Measurements from ENCODE around the gene GPR50. TPM values are rescaled to one million over a fixed set of nuclear protein-coding genes. Genes with fewer than 3 reads are reported as not detected.

Gene GPR50
- not detected for total RNA-seq

DNA sequence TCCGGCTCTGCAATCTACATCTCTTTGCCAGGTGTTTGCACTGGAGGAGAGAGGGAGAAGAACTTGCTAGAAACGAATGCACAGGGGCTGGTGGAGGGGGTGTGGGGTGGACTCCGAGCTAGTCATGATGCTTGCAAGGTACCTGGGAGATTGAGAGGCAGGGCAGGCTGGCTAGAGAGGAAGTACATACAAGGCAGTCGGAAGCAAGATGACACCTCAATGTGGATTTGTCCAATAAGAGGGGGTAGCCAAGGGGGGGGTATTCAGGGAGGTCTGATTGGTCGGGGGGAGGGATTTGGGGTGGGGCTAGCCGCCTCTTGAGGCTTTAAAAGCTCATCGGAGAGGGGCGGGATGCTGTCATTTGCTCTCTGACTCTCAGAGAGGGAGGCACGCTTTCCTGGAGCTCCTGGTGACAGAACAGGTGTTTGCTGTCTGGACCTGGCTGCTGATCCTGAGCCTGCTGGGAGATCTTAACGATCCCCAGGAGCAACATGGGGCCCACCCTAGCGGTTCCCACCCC, at the start of gene GPR50:
GPR50 (plus strand) TSS at position 354 of the 520 bp plus-strand sequence; CDS start at position 492, 138 bp downstream.
- Mint-ChIP-seq H3K9me3 (no peaks in the 10 kb centered on the region), H3K4me1 (peaks cover 5% of the 10 kb centered on the region), H3K27ac (no peak within 1 kb of the TSS), H3K4me3 (no peak within 1 kb of the TSS), H3K27me3 (peaks cover 61% of the 10 kb centered on the region), H3K36me3 (ENCODE audit: low read depth) (no peaks in the 10 kb centered on the region)
- DNase-seq = no peak
- CTCF ChIA-PET = no interaction called here
- POLR2A ChIA-PET = no interaction called here

DNA sequence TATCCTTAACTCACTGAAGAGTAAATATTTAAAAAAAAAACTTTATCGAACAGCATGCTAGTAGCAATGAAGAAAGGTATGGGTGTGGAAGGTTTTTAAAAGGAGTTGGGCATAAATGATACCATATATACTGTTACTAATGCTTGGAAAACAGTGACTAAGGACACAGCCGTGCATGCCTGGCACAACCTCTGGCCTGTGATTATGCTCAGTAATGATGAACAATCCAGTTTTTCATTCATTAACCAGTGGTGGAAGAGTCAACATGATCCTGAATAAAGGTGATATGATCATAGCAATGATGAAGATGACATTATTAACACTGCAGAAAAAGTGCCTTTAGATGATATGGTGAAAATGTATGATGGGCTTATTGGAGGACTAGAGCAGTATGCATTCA, 43.9 kb upstream of the GPR50 start:
- CTCF ChIA-PET = no interaction called here
- H3K27ac Mint-ChIP-seq = no peak overlapping the region
- no peak for DNase-seq
- H3K4me3 Mint-ChIP-seq = no peak overlapping the region
- no peaks in the 10 kb centered on the region for H3K27me3 Mint-ChIP-seq
- no peaks in the 10 kb centered on the region for H3K4me1 Mint-ChIP-seq
- no peaks in the 10 kb centered on the region for H3K36me3 Mint-ChIP-seq (ENCODE audit: low read depth)
- H3K9me3 Mint-ChIP-seq = no peaks in the 10 kb centered on the region
- POLR2A ChIA-PET = no interaction called here

DNA sequence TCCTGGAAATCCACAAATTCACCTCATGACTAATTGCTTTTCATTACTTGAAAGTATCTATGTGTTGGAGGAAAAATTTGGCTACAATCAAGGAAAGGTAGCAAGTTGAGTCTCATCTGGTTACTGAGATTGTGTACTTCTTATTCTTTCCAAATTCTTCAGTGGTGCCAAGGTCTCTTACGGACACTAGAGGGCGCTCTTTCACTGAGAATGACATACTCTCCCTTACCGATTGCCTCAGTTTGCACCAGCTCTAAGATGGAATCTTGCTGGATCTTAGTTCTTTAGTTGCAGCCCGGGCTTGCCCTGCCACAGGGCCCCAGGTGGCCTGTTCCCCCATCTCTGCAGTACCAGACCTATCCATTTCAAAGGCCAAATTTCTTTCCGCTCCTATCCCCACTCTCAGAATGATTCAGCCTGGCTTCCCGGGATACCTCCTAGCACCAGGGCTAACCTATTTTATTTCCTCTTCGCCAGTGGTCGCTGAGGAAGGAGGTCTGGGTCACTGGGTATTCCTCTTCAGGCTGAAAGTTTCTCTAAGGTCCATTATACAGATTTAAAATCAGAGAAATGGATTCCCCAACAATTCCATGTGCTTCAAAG, 24.6 kb upstream of the GPR50 start:
- ChIA-PET CTCF (interaction anchor here (1.5 to 2.4 kb wide), 3 partner anchors 206 to 529 kb away, joined by 3 to 12 read pairs (median 5); no protein-coding TSS in a partner anchor), POLR2A (no interaction called here)
- peaks cover 22% of the 10 kb centered on the region for H3K27me3 Mint-ChIP-seq
- DNase-seq = peak; percentile 19
- H3K4me3 Mint-ChIP-seq = no peak overlapping the region
- no peaks in the 10 kb centered on the region for H3K36me3 Mint-ChIP-seq (ENCODE audit: low read depth)
- H3K4me1 Mint-ChIP-seq = no peaks in the 10 kb centered on the region
- H3K27ac Mint-ChIP-seq = no peak overlapping the region
- H3K9me3 Mint-ChIP-seq = no peaks in the 10 kb centered on the region

DNA sequence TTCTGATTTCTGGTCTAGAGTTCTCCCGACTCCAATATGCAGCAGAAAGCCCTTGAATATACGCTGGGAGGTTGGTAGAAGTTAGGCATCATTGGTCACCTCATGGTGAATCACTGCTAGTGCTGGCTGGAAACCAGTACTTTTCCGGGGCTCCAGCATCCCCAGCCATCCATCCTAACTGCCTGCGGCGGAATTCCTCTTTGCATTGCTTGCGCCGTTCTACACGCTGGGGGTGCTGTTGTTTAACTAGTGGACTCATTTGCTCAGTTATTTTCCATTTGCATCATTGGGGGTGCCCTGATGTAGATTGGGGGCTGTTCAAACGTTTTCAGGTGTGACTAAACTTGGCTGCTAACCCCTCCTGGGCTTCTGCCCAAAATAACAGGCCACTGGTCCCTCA, 23.3 kb upstream of the GPR50 start:
- ChIA-PET POLR2A (no interaction called here), CTCF (no interaction called here)
- H3K4me3 Mint-ChIP-seq = no peak overlapping the region
- H3K27me3 Mint-ChIP-seq = peaks cover 16% of the 10 kb centered on the region
- no peak for DNase-seq
- H3K4me1 Mint-ChIP-seq = no peaks in the 10 kb centered on the region
- H3K9me3 Mint-ChIP-seq = no peaks in the 10 kb centered on the region
- no peak overlapping the region for H3K27ac Mint-ChIP-seq
- no peaks in the 10 kb centered on the region for H3K36me3 Mint-ChIP-seq (ENCODE audit: low read depth)

DNA sequence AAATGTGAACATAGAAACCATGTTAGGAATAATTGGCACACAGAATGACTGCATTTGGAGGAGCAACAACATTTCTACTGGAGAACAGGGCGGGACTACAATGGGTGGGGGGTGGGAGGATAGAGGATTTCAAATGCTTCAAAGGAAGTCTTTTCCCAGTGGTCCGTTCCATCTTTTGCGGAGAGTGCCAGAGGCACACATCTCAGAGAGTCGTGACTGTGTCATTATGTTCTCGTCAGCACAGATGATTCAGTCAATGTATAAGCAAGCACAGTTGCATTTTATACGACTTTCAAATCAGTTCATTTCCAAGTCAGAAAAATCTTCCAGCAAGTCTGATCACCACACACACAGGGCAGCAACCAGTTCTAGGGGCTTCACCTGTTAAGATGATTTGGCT, 22.7 kb upstream of the GPR50 start:
- H3K36me3 Mint-ChIP-seq (ENCODE audit: low read depth) = no peaks in the 10 kb centered on the region
- ChIA-PET POLR2A (no interaction called here), CTCF (no interaction called here)
- no peaks in the 10 kb centered on the region for H3K4me1 Mint-ChIP-seq
- DNase-seq = no peak
- no peaks in the 10 kb centered on the region for H3K9me3 Mint-ChIP-seq
- H3K27me3 Mint-ChIP-seq = peaks cover 16% of the 10 kb centered on the region
- H3K27ac Mint-ChIP-seq = no peak overlapping the region
- no peak overlapping the region for H3K4me3 Mint-ChIP-seq

DNA sequence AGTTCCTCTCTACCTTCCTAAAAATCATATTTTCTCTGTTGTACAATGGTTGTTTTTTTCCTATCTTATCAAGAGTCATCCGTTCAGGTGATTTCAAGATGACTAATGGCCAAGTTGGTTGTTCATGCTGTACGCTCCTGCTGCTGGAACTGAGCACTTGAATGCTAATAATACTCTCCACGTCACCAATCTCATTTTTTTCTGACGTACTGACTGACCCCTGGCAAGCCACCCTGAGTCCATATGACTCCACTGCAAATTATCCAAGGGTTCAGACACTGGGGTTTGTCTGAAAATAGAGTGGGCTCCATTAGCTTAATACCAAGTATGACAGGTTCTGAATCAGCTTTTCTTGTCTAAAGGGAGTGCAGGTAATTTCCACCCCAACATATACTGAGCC, 21.1 kb upstream of the GPR50 start:
- peaks cover 5% of the 10 kb centered on the region for H3K27me3 Mint-ChIP-seq
- no peak overlapping the region for H3K4me3 Mint-ChIP-seq
- ChIA-PET POLR2A (no interaction called here), CTCF (no interaction called here)
- no peak for DNase-seq
- no peaks in the 10 kb centered on the region for H3K36me3 Mint-ChIP-seq (ENCODE audit: low read depth)
- H3K4me1 Mint-ChIP-seq = no peaks in the 10 kb centered on the region
- no peak overlapping the region for H3K27ac Mint-ChIP-seq
- H3K9me3 Mint-ChIP-seq = no peaks in the 10 kb centered on the region

DNA sequence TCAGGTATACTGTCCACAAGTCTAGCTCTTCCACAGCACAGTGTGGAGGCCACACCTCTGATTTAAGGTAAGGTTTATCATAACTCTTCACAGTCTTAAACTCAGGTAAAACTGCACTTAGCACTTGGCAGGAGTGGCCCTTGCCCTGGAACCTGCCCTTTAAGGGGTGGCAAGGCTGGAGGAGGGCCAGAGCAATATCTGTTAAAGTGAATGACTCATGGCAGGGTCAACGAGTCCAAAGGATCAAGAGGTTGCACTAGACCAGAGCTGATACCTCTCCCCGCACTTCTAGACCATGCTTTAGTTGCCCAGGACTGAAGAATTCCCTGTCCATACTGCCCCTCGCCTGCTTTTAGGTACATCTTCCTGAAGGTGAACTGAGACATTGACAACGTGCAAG, 14.7 kb upstream of the GPR50 start:
- POLR2A ChIA-PET = no interaction called here
- Mint-ChIP-seq H3K27me3 (peaks cover 7% of the 10 kb centered on the region), H3K4me3 (no peak overlapping the region), H3K27ac (no peak overlapping the region), H3K4me1 (no peaks in the 10 kb centered on the region), H3K36me3 (ENCODE audit: low read depth) (no peaks in the 10 kb centered on the region), H3K9me3 (no peaks in the 10 kb centered on the region)
- CTCF ChIA-PET = no interaction called here
- no peak for DNase-seq

DNA sequence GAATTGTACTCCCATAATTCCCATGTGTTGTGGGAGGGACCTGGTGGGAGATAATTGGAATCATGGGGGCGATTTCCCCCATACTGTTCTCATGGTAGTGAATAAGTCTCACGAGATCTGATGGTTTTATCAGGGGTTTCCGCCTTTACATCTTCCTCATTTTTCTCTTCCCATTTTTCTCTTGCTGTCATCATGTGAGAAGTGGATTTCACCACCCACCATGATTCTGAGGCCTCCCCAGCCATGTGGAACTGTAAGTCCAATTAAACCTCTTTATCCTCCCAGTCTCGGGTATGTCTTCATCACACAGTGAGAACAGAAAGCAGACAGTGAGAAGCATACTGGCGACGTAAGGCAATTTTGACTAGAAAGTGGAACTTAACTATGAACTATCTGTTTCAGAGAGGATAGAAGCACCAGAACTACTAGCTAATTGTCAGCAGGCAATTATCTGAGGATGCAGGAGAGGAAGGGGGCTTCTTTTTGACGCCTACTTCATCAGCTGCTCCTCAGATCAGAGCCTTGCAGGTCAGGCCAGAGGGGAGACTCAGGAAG, 8.5 kb upstream of the GPR50 start:
- ChIA-PET CTCF (interaction anchor here (0.6 kb wide), 1 partner anchor 168 kb away, joined by 5 read pairs; no protein-coding TSS in a partner anchor), POLR2A (no interaction called here)
- Mint-ChIP-seq H3K27ac (no peak overlapping the region), H3K9me3 (no peaks in the 10 kb centered on the region), H3K36me3 (ENCODE audit: low read depth) (no peaks in the 10 kb centered on the region), H3K27me3 (peaks cover 6% of the 10 kb centered on the region), H3K4me1 (no peaks in the 10 kb centered on the region), H3K4me3 (no peak overlapping the region)
- no peak for DNase-seq

DNA sequence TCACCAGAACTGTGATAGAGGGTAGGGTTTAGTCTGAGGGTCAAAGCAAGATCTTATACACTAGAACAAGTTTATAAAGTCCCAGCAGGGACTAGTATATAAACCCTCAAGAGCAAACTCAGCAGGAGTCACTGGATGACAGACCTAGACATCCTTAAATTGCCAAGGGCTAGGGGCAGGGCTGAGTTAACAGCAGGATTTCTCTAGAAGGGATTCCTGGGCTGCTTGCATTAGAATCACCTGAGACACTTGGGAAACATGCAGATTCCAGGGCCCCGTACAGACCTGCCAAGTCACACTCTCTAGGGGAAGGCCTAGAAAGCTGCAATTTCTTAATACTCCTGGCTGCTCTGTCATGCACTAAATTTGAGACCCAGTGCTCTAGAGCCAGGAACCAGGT, 6.6 kb upstream of the GPR50 start:
- Mint-ChIP-seq H3K4me3 (no peak overlapping the region), H3K27ac (no peak overlapping the region), H3K27me3 (peaks cover 9% of the 10 kb centered on the region), H3K9me3 (no peaks in the 10 kb centered on the region), H3K36me3 (ENCODE audit: low read depth) (no peaks in the 10 kb centered on the region), H3K4me1 (no peaks in the 10 kb centered on the region)
- DNase-seq = no peak
- ChIA-PET CTCF (no interaction called here), POLR2A (no interaction called here)

DNA sequence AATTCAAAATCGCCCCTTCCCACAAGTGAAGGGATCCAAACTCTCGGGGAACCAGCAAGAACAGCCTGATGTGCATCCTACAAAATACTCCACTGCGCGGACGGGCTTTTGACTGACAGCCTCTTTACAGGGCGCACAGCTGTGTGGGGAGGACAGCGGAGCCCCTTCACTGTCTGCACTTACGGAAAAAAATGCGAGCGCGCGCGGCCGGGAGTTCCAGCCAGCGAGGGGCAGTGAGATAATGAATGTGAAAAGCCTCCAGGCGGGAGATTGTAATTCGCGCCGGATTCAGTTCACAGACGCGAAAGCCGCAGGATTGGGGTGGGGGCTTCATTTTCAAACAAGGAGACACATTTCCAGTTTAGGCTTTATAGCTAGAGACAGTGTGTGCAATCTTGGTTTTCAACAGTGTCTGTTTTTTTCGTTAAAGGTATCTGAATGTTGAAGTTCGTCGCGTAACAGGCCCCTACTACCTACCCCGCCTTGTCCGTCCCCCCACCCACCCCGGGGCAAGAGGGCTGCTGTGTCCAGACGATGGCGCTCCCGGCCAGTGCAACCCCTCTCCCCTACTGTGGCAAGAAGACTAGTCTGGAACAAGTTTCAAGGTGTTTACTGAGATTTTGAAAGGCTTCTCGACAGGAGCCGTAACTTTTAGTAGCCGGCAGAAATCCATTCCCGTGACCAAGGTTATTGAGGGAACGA, 1.7 kb upstream of the GPR50 start:
- DNase-seq = no peak
- Mint-ChIP-seq H3K4me3 (no peak overlapping the region), H3K4me1 (peaks cover 5% of the 10 kb centered on the region), H3K36me3 (ENCODE audit: low read depth) (no peaks in the 10 kb centered on the region), H3K9me3 (no peaks in the 10 kb centered on the region), H3K27ac (no peak overlapping the region), H3K27me3 (peaks cover 46% of the 10 kb centered on the region)
- POLR2A ChIA-PET = no interaction called here
- CTCF ChIA-PET = no interaction called here

DNA sequence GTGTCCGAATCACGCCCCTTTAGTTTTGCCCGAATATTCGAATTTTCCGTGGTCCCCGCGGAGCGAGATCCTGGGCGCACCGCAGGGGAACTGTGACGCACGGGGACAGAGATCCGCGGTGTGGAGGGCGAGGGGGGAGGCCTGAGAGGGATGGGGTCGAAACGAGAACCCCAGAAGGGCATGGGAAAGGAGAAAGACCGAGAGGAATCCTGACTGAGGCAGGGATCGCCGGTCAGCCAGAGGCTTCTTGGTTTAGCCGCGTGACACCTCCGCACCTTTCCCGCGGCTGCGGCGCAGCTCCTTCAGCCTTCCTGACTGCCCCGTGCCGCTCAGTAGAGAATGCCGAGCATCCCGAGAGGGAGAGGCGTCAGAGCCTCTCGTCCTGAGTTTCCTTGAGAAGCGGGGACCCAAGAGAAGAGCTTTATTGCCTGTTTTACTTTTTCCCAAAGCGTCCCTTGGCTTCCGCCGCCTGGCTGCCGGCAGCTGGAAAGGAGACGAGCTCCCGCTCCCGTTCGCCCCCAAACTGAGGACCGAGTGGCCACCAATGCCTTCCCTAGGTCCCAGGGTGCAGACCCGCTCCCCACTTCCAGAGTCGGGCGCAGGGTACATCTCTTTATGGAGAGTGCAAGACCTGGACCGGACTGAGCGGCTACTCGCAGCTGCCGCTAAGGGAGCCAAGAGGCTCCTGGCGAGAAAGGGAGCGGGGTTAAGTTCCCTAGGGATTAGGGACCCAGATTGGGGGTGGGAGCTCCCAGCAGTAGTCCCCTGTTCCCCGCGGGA, 911 bp upstream of the GPR50 start:
- Mint-ChIP-seq H3K4me1 (peaks cover 5% of the 10 kb centered on the region), H3K36me3 (ENCODE audit: low read depth) (no peaks in the 10 kb centered on the region), H3K27me3 (peaks cover 53% of the 10 kb centered on the region), H3K4me3 (no peak overlapping the region), H3K9me3 (no peaks in the 10 kb centered on the region), H3K27ac (no peak overlapping the region)
- ChIA-PET CTCF (no interaction called here), POLR2A (no interaction called here)
- no peak for DNase-seq

DNA sequence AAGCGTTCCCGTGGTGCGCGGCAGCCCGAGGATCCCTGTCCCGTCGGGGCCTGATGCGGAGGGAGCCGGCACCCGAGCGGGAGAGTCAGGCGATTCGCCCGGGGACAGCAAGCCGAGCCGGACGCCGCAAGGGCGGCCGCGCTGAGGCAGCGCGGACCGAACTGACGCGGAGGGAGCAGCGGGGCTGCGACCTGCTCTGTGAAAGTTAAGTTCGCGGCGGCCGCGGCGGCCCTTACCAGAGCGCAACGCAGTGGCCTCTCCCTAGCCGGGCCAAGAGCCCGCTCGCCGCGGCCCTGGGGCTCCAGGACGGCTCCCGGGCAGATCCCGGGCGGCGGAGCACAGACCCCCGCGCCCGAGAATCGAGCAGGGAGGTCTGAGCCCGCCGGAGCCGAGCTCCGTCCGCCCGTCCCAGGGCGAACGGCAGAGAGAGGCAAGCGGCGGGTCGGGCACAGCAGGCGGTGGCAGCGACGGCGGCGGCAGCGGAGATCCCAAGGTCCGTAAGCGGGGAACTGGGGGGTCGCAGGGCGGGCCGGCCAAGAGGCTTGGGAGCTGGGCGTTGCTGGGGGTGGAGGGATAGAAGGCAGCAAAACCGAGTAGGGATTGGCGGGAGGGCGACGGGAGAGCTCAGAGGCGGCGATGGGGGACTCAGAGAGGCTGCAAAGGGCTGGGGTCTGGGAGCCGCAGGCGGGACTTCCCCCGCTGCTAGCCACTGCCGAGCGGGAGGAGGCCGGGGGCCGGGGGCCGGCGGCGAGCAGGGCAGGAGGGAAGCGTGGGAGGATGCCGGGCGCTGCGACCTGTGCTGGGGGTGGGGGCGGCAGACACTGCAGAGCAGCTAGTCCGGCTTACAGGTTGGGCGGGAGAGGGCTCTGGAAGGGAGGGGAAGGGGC, 1.0 kb downstream of the GPR50 start:
- peaks cover 69% of the 10 kb centered on the region for H3K27me3 Mint-ChIP-seq
- no peak for DNase-seq
- H3K4me1 Mint-ChIP-seq = peaks cover 5% of the 10 kb centered on the region
- no peaks in the 10 kb centered on the region for H3K36me3 Mint-ChIP-seq (ENCODE audit: low read depth)
- no peaks in the 10 kb centered on the region for H3K9me3 Mint-ChIP-seq
- no peak overlapping the region for H3K4me3 Mint-ChIP-seq
- CTCF ChIA-PET = no interaction called here
- POLR2A ChIA-PET = no interaction called here
- no peak overlapping the region for H3K27ac Mint-ChIP-seq

DNA sequence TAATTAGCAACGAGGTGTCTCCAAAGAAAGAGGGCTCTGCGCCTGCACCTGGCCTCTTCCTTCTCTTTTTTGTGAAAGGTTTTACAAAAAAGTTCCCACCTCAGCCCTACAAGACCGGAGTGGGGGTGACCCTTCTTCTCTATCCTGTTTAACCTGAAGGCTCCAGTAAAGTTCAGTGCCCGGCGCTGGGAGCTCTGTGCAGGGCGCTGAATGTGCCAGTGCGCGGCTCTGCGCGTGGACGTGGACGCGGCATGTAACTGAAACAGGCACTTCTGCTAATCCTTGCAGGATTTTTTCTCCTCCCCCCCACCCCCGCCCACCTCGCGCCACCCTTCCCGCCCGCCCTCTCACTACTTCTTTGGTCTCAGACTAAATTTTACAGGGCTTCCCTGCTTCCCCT, 2.4 kb downstream of the GPR50 start:
- H3K27ac Mint-ChIP-seq = no peak overlapping the region
- ChIA-PET POLR2A (no interaction called here), CTCF (no interaction called here)
- DNase-seq = no peak
- no peak overlapping the region for H3K4me3 Mint-ChIP-seq
- peaks cover 73% of the 10 kb centered on the region for H3K27me3 Mint-ChIP-seq
- H3K4me1 Mint-ChIP-seq = peaks cover 5% of the 10 kb centered on the region
- no peaks in the 10 kb centered on the region for H3K9me3 Mint-ChIP-seq
- H3K36me3 Mint-ChIP-seq (ENCODE audit: low read depth) = no peaks in the 10 kb centered on the region
